Skin of body (tissue), 3 donors: ENCODE results near the gene LCA5L. TPM values are rescaled to one million over a fixed set of nuclear protein-coding genes. Genes with fewer than 3 reads are reported as not detected.

Experiments
- DNase-seq: peaks from one replicate; lab custom pipeline; 2025; lab: John Stamatoyannopoulos, UW
- small RNA-seq: library from RNA; depleted of rRNA; stranded (forward); fragments of <200 nt; gene quantifications from one replicate; pipeline ENCODE3, GENCODE V24; 2014; ENCODE audit warnings: low replicate concordance
- total RNA-seq: library from RNA; depleted of rRNA; stranded (reverse); fragments of >200 nt; gene quantifications from one replicate; pipeline ENCODE4 v1.2.3, GENCODE V29; 2014

The LCA5L gene
- total RNA-seq, 1 donor from 2014 or later = 0.89 TPM

DNA sequence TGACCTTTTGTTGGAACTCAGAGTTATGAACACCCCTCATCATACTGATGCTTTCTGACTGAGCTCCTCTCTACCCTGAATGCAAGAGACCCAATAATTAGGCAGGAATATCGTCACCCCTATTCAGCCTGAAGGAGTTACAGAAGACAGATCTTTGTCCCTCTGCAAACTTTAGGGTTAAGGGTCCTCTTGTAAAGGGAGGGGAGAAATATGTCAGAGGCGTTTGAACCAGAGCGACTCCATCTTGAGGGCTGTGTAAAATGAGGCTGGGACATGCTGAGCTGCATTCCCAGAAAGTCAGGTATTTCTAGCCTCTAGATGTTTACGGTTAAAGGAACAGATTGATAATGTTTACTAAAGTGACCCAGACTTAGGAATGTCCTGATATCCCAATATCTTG lies 86.2 kb downstream of the LCA5L start:
- no peak for DNase-seq

Small RNAs within 50 kb of the gene (small RNA-seq; reads per million reads assigned to genes)
- 0.12 reads per million for gene MIR6508

Other genes starting within 250 kb of the LCA5L start
- gene BRWD1, start 132.1 kb downstream of the LCA5L start, total RNA-seq = 112 TPM
- 154 TPM for gene HMGN1, start 96.7 kb downstream of the LCA5L start, total RNA-seq
- gene SH3BGR, start 6.2 kb upstream of the LCA5L start, total RNA-seq = 12.4 TPM
- 0.20 TPM for gene B3GALT5, start 167.2 kb upstream of the LCA5L start, total RNA-seq